ENCODE measurements around the gene MPC1L. TPM values are rescaled to one million over a fixed set of nuclear protein-coding genes. Genes with fewer than 3 reads are reported as not detected.

Gene MPC1L
- total RNA-seq, 2 experiments from 2014 or later: not detected

GRCh38 chrX:40671126-40671525, 47.9 kb downstream of the MPC1L start:
- POLR2A ChIA-PET: no interaction called here
- CTCF ChIA-PET: no interaction called here

Other genes with a start within 250 kb of the MPC1L start
- gene ATP6AP2, start 42.5 kb upstream of the MPC1L start, total RNA-seq: 10 to 100 TPM; 60.3 to 63.3 TPM
- gene CXorf38, start 24.1 kb downstream of the MPC1L start, total RNA-seq: 10 to 100 TPM; 15.8 to 15.9 TPM
- 10 to 100 TPM; 42.5 to 43.0 TPM for gene MED14, start 112.1 kb downstream of the MPC1L start, total RNA-seq

All from activated CD8-positive, alpha-beta memory T cell treated with anti-CD3 and anti-CD28 coated beads for 36 hours (primary cell).